GM19193 (cell line): ENCODE measurements around the gene HCN1.

Experiments
- POLR2A ChIP-seq: IDR thresholded peaks from 4 replicates; pipeline ENCODE4 v1.6.1; 2011; ENCODE audit not compliant: insufficient read depth, insufficient read length; ENCODE audit errors: extremely low read depth

Gene HCN1

GRCh38 chr5:45648744-45649143, 47.4 kb downstream of the HCN1 start:
- no peak for TF ChIP-seq POLR2A

DNA sequence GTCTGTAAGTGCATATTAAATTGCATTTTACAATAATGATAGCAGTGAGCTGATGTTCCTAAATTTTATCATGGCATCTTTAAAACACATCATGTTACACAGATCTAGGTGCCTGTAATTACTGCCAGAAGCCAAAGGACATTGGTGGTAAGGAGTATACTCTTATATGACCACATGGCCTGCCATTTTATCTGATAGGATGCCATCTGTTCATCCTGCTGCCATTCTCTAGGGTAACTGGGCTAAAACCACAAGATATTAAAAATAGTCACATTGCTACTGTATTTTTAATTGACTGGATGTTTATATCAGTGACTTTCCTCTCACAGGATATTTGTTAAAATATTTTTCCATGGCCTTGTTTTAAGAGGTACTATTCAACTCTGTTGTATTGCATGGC, 53.1 kb downstream of the HCN1 start:
- TF ChIP-seq POLR2A: no peak

DNA sequence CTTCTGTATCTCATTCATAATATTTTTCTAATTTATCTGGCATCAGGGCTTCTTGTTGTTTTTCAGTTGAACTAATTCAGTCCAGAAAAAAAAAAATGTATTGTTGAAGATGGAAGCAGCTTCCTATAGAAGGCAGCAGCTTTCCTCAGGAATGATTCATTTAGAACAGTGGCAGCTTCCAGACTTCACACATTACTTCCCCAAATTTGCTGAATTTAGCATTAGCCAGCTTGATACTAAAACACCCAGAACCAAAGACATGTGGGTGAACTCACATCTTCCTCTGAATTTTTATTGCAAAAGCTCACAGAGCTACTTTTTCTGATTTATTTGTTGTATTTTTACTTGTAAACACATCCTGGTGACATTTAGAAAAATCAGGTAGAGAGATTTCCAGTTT, 53.8 kb downstream of the HCN1 start:
- no peak for TF ChIP-seq POLR2A

DNA sequence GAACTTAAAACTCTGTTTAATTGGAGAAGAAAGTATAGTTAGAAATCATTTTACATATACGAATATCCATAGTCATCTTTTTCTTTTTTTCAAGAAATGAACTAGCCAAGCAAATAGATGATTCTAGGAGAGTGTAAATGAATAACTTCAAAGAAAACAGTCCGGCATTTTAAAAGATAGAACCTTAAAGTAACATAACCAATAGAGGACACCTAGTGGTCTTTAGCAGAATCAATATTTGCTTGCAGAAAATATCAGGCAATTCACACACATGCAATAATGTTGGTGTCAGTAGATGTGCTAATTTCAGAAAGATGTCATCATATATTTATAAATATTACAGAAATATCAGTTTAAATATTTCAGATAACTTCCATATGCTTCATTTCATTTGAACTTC, 57.1 kb downstream of the HCN1 start:
- TF ChIP-seq POLR2A: no peak

DNA sequence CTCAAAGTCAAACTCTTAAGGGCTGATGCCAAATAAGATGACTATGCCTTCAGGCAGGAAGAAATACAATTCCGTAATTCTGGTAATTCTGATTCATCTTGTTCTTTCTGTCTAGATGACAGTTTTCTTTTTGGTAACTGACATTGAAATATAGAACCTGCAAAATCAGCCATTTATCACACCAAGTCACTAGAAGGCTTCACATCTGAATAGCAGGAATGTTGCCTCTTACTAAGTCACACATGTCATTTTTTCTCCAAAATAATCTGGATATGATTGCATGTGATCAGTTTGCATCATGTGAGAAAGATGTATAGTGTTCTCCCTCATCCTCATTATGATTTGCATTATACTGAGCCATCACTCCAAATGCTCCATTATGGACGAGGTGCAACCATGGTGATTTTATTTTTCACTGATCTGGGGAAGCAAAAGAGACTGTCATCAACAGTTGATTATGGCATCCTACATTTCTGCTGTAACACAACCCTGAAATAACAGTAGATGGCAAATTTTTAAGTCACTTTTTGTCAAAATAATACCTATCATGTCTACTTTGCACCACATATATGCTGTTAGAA, 69.0 kb downstream of the HCN1 start:
- TF ChIP-seq POLR2A: no peak

DNA sequence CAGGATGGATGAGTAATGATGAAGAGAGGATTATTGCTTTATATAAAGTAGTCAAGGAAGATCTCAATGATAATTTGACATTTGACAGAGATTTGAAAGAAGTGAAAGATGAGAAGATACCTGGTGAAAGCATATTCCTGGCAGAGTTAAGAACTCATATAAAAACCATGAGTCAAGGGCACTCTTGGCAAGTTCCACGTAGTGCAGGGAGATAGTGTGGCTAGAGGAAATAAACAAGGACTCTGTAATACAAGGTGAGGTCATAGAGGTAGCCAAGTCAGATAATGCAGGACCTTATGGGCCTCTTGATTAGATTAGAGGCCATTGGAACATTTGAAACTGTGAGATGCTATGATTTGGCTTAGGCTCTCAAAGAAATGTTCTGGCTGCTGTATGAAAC, 72.3 kb downstream of the HCN1 start:
- no peak for TF ChIP-seq POLR2A

DNA sequence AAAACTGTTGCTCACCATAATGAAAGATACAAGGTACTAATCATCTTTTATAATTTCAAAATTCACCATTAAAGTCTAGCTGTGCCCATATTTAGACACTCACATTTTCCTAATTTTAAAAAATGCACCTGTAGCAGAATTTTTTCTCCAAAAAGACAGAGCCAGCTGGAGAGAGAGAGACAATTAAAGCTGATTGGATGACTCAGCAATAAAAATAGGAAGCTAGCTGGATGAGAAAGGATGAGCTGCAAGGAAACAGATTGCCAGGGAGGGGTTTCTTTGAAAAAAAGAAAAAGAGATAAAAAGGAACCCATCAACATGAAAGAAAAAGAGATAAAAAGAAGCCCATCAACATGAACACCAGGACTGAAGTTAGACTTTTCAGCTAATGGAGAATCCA, 73.8 kb downstream of the HCN1 start:
- TF ChIP-seq POLR2A: no peak

- TF ChIP-seq POLR2A: no peak
Measured at GRCh38 chr5:45617859-45618416, 78.2 kb downstream of the HCN1 start.

DNA sequence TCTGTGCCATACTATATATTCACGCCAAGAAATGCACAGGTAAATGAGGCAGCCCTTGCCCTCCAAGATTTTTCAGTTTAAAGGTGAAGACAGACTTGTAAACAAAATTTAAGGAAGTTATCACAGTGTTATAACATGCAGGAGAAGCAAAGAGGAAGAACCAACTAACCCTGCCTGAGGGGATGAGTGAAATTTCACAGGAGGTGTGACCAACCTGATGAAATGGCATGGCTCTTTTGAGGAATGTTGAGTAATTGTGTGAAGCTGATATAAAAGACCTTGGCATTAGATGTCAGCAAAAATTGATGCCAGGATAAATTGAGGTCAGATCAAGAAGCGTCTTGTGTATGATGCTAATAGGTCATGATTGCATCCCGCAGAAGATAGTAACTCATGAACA, 86.5 kb downstream of the HCN1 start:
- no peak for TF ChIP-seq POLR2A

DNA sequence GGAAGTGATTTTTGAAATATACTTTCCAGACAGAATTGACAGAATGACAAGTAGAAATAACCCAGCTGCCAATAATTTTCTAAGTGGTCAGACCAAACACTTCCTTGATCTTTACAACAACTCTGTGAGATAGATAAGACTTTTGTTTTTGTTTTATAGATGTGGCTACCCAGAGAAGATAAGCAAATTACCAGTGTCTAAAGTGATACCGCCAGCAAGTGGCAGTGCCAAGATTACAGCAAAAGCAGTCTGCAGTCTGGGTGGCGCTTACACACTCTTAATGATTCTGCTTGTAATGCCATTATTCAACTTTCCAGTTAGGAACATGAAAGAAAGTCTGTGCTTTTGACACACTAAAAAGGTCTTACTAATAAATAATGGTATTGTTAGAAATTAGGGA, 92.1 kb downstream of the HCN1 start:
- TF ChIP-seq POLR2A: no peak

- TF ChIP-seq POLR2A: no peak
Measured at GRCh38 chr5:45601424-45601823, 94.8 kb downstream of the HCN1 start.

- no peak for TF ChIP-seq POLR2A
Measured at GRCh38 chr5:45596320-45596719, 99.9 kb downstream of the HCN1 start.

- no peak for TF ChIP-seq POLR2A
Measured at GRCh38 chr5:45578270-45578669, 117.9 kb downstream of the HCN1 start.

GRCh38 chr5:45568813-45569212, 127.4 kb downstream of the HCN1 start:
- no peak for TF ChIP-seq POLR2A

DNA sequence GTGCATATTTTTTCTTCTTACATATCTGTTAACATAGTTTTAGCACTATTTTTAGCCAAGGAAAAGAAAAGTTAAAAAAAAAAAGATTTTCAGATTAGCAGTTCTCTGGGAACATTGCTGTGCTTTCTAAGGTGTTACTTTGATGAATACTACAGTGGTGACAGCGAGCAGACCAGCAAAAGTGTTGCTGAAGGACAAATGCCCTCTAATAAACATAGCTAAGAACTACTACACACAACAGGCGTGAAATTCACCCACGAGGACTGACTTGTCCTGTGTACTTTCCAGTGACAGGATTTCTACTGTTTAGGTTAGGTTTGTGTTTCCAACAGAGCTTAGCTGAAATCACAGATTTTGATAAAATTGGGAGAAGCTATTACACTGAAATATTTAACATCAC, 153.8 kb downstream of the HCN1 start:
- no peak for TF ChIP-seq POLR2A

GRCh38 chr5:45533663-45534062, 162.5 kb downstream of the HCN1 start:
- no peak for TF ChIP-seq POLR2A
